ENCODE measurements around the gene INPP4B. TPM values are rescaled to one million over a fixed set of nuclear protein-coding genes. Genes with fewer than 3 reads are reported as not detected.

Gene INPP4B
- total RNA-seq, 1 experiment from 2014 or later = 0.07 TPM

DNA sequence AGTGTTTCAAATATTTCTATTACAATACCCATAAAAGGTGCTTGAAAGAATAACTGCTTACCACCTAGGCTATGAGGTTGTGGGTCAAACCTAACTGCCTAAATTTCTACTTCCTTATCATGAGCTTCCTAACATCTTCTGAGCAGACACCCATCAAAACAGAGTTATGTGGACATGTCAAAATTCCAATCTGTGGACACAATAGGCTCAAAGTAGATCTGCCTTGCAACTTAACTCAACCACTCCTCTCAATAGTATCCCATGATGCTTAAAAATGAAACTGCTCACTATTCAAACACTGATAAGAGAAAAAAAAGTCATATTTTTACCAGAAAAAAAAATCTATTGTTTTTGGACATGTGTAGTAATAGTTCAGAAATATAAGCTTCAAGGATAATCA is 462.7 kb downstream of the INPP4B start:
- Histone ChIP-seq H3K4me1 (ENCODE audit: insufficient read depth, low read length) (no peaks in the 10 kb centered on the region), H3K23ac (ENCODE audit: insufficient read length, low read depth, low read length) (no peak overlapping the region), H4K20me1 (ENCODE audit: control insufficient read depth, insufficient read depth, insufficient read length) (no peaks in the 10 kb centered on the region), H4K8ac (replicated peaks; ENCODE audit: insufficient read length, low read depth, low read length) (no peak overlapping the region), H2BK5ac (ENCODE audit: insufficient read length, low read length) (no peak overlapping the region), H3K27me3 (ENCODE audit: insufficient read depth, low read length) (no peaks in the 10 kb centered on the region), H4K5ac (ENCODE audit: insufficient read length, low read depth, low read length) (no peak overlapping the region), H2AK5ac (ENCODE audit: insufficient read length, low read length) (no peak overlapping the region), H3K9me3 (ENCODE audit: control insufficient read depth, low read depth, low read length) (no peaks in the 10 kb centered on the region), H3K23me2 (ENCODE audit: insufficient read length, low read depth, low read length, poor library complexity, severe bottlenecking) (no peaks in the 10 kb centered on the region), H3K18ac (ENCODE audit: insufficient read length, low read depth, low read length) (no peak overlapping the region), H3K4me2 (ENCODE audit: insufficient read depth, insufficient read length, low read length) (no peak overlapping the region), H3K4ac (ENCODE audit: low read depth, low read length) (no peak overlapping the region), H2AFZ (ENCODE audit: low read length) (no peak overlapping the region), H3T11ph (ENCODE audit: low read length) (no peak overlapping the region), H3K14ac (ENCODE audit: insufficient read depth, low read length) (no peak overlapping the region), H3K27ac (ENCODE audit: insufficient read length, low read depth, low read length) (no peak overlapping the region), H3K79me1 (ENCODE audit: insufficient read depth, low read depth, low read length, poor library complexity, severe bottlenecking) (no peaks in the 10 kb centered on the region), H3K9ac (ENCODE audit: extremely low read depth, insufficient read length, low read length) (no peak overlapping the region), H3K56ac (ENCODE audit: insufficient read length, low read depth, low read length) (no peak overlapping the region), H2BK15ac (ENCODE audit: low read depth, low read length) (no peak overlapping the region), H4K91ac (ENCODE audit: insufficient read length, low read depth, low read length) (no peak overlapping the region), H2BK120ac (ENCODE audit: low read depth, low read length, poor library complexity, severe bottlenecking) (no peak overlapping the region), H2BK12ac (ENCODE audit: insufficient read length, low read depth, low read length) (no peak overlapping the region), H2BK20ac (ENCODE audit: low read depth, low read length, poor library complexity, severe bottlenecking) (no peak overlapping the region), H3K79me2 (ENCODE audit: insufficient read depth, low read length) (no peaks in the 10 kb centered on the region)
- no peaks in the 10 kb centered on the region for H3K36me3 Mint-ChIP-seq (ENCODE audit: insufficient read depth in 1 of 3, low read depth in 3 of 3)
- no peaks in the 10 kb centered on the region for H3K27me3 Mint-ChIP-seq (ENCODE audit: low read depth)
- no peak for TF ChIP-seq CTCF (conservative IDR thresholded peaks at IDR 0.05)
- peaks cover 3 to 4% of the 10 kb centered on the region in 2 experiments; a peak in 2 of 4 replicates for H3K4me1 Mint-ChIP-seq
- no peak for DNase-seq
- H3K27ac Mint-ChIP-seq = no peak overlapping the region
- H3K4me3 Mint-ChIP-seq = no peak overlapping the region
- H3K9me3 Mint-ChIP-seq = no peaks in the 10 kb centered on the region

Measured in H9 (cell line).